Mesenchymal stem cell (in vitro differentiated cells and primary cell): ENCODE measurements around the gene BTBD2.

Source experiments
- DNase-seq: peaks from one replicate; pipeline ENCODE4 v3.0.0-alpha.2; 2013
- H2AFZ ChIP-seq: one replicate; pipeline ENCODE4 v1.6.1; 2013; ENCODE audit warnings: low read depth, mild to moderate bottlenecking, control low read depth, inconsistent platforms, low read length, moderate library complexity
- H2AK5ac ChIP-seq: 2 replicates; pipeline ENCODE4 v1.6.1; 2013; ENCODE audit warnings: low read length, moderate library complexity, mild to moderate bottlenecking, inconsistent platforms; ENCODE audit not compliant: severe bottlenecking
- H2BK120ac ChIP-seq: one replicate; pipeline ENCODE4 v1.6.1; 2013; ENCODE audit warnings: low read depth, mild to moderate bottlenecking, inconsistent platforms, low read length, moderate library complexity
- H2BK12ac ChIP-seq, 2 experiments: one replicate each; pipeline ENCODE4 v1.6.1; 2013; ENCODE audit warnings: inconsistent platforms in 2 of 2, low read length in 2 of 2, mild to moderate bottlenecking in 2 of 2, moderate library complexity in 2 of 2, control low read depth in 1 of 2
- H2BK15ac ChIP-seq: one replicate; pipeline ENCODE4 v1.6.1; 2013; ENCODE audit warnings: mild to moderate bottlenecking, low read depth, inconsistent platforms; ENCODE audit not compliant: poor library complexity, severe bottlenecking
- H2BK5ac ChIP-seq: 2 replicates; pipeline ENCODE4 v1.6.1; 2013; ENCODE audit warnings: low read depth, mild to moderate bottlenecking, low read length, control low read depth, inconsistent platforms; ENCODE audit not compliant: poor library complexity, severe bottlenecking
- H3K14ac ChIP-seq, 2 experiments: one replicate each; pipeline ENCODE4 v1.6.1; 2013; ENCODE audit warnings: inconsistent platforms in 2 of 2, low read length in 2 of 2, control low read depth in 1 of 2, mild to moderate bottlenecking in 1 of 2, moderate library complexity in 1 of 2
- H3K18ac ChIP-seq, 2 experiments: one replicate each; pipeline ENCODE4 v1.6.1; 2013; ENCODE audit warnings: inconsistent platforms in 2 of 2, low read length in 2 of 2, control low read depth in 1 of 2, low read depth in 1 of 2, mild to moderate bottlenecking in 1 of 2
- H3K23ac ChIP-seq, 2 experiments: one replicate each; pipeline ENCODE4 v1.6.1; 2013; ENCODE audit warnings: inconsistent platforms in 2 of 2, low read length in 2 of 2, mild to moderate bottlenecking in 2 of 2, moderate library complexity in 2 of 2, control low read depth in 1 of 2
- H3K27ac ChIP-seq: 2 replicates; pipeline ENCODE4 v1.5.1; 2013; ENCODE audit warnings: mild to moderate bottlenecking, moderate library complexity, low read length, control low read depth, inconsistent platforms; ENCODE audit not compliant: poor library complexity, severe bottlenecking
- H3K27me3 ChIP-seq, 2 experiments: 2 replicates each; pipeline versions ENCODE4 v1.6.1 to v1.7.0; 2013; ENCODE audit warnings: low read length in 2 of 2, mild to moderate bottlenecking in 2 of 2, moderate library complexity in 2 of 2, control low read depth in 1 of 2, inconsistent platforms in 1 of 2; ENCODE audit not compliant: control insufficient read depth in 1 of 2, insufficient read depth in 1 of 2
- H3K36me3 ChIP-seq, 2 experiments: 2 replicates each; pipeline versions ENCODE4 v1.6.1 to v1.7.0; 2013; ENCODE audit warnings: low read length in 2 of 2, control low read depth in 1 of 2, inconsistent platforms in 1 of 2, low read depth in 1 of 2, mild to moderate bottlenecking in 1 of 2; ENCODE audit not compliant: insufficient read depth in 2 of 2, control insufficient read depth in 1 of 2
- H3K4ac ChIP-seq, 2 experiments: one replicate each; pipeline ENCODE4 v1.6.1; 2013; ENCODE audit warnings: inconsistent platforms in 2 of 2, low read length in 2 of 2, mild to moderate bottlenecking in 2 of 2, moderate library complexity in 2 of 2, control low read depth in 1 of 2, low read depth in 1 of 2
- H3K4me1 ChIP-seq: 2 replicates; pipeline ENCODE4 v1.6.1; 2013; ENCODE audit warnings: low read depth, low read length, control low read depth; ENCODE audit not compliant: control insufficient read depth, insufficient read depth
- H3K4me2 ChIP-seq: 2 replicates; pipeline ENCODE4 v1.6.1; 2013; ENCODE audit warnings: low read length, mild to moderate bottlenecking, inconsistent platforms; ENCODE audit not compliant: poor library complexity, severe bottlenecking
- H3K4me3 ChIP-seq, 2 experiments: 2 replicates each; pipeline versions ENCODE4 v1.5.1 to v1.7.0; 2013; ENCODE audit warnings: low read length in 2 of 2, mild to moderate bottlenecking in 2 of 2, control low read depth in 1 of 2, low read depth in 1 of 2; ENCODE audit not compliant: insufficient read depth in 1 of 2
- H3K79me1 ChIP-seq: replicated peaks from 2 replicates; pipeline ENCODE4 v1.6.1; 2013; ENCODE audit warnings: mild to moderate bottlenecking, control low read depth, low read length, inconsistent platforms; ENCODE audit not compliant: poor library complexity, severe bottlenecking
- H3K9ac ChIP-seq: 2 replicates; pipeline ENCODE4 v1.7.0; 2013; ENCODE audit warnings: mild to moderate bottlenecking, low read length, moderate library complexity
- H3K9me3 ChIP-seq: 2 replicates; pipeline ENCODE4 v1.7.0; 2013; ENCODE audit warnings: mild to moderate bottlenecking, low read length; ENCODE audit not compliant: control insufficient read depth
- H4K8ac ChIP-seq: one replicate; pipeline ENCODE4 v1.6.1; 2013; ENCODE audit warnings: inconsistent platforms, mild to moderate bottlenecking, low read length, moderate library complexity
- H4K91ac ChIP-seq: one replicate; pipeline ENCODE4 v1.6.1; 2013; ENCODE audit warnings: mild to moderate bottlenecking, low read length, inconsistent platforms
- WGBS: methylation state at CpG from one replicate; pipeline ENCODE4 v1.1.7; 2013; ENCODE audit warnings: mixed read lengths; 5-methylcytosine and 5-hydroxymethylcytosine counted together

Gene BTBD2

GRCh38 chr19:1957562-1958248 lies 57.8 kb downstream of the BTBD2 start:
- Histone ChIP-seq H3K9ac (no peak overlapping the region), H3K4me3 (no peak overlapping the region), H2AFZ (no peak overlapping the region), H3K4me1 (peaks cover 55% of the 10 kb centered on the region), H4K8ac (no peak overlapping the region), H2BK5ac (no peak overlapping the region), H2BK120ac (no peak overlapping the region), H2AK5ac (no peak overlapping the region), H4K91ac (no peak overlapping the region), H3K27ac (no peak overlapping the region), H3K36me3 (peaks cover 2 to 68% of the 10 kb centered on the region in 2 experiments), H3K4me2 (no peak overlapping the region), H3K23ac (no peak overlapping the region), H2BK12ac (no peak overlapping the region), H3K27me3 (no peaks in the 10 kb centered on the region), H3K14ac (no peak overlapping the region), H3K79me1 (peaks cover 17% of the 10 kb centered on the region), H3K4ac (no peak overlapping the region), H2BK15ac (no peak overlapping the region), H3K9me3 (no peaks in the 10 kb centered on the region), H3K18ac (no peak overlapping the region)
- DNase-seq = no peak
- 98% methylated on average over 34 of the region's 40 CpGs for WGBS

GRCh38 chr19:1956868-1957492 lies 58.5 kb downstream of the BTBD2 start:
- Histone ChIP-seq H3K79me1 (peaks cover 13% of the 10 kb centered on the region), H2BK12ac (no peak overlapping the region), H3K9me3 (no peaks in the 10 kb centered on the region), H2BK120ac (no peak overlapping the region), H3K4me1 (peaks cover 48% of the 10 kb centered on the region), H2AFZ (no peak overlapping the region), H2BK5ac (no peak overlapping the region), H3K18ac (no peak overlapping the region), H3K4ac (no peak overlapping the region), H3K4me2 (no peak overlapping the region), H3K36me3 (peaks cover 0 to 70% of the 10 kb centered on the region in 2 experiments), H3K9ac (no peak overlapping the region), H3K4me3 (no peak overlapping the region), H2BK15ac (no peak overlapping the region), H3K14ac (no peak overlapping the region), H3K23ac (no peak overlapping the region), H3K27ac (no peak overlapping the region), H2AK5ac (no peak overlapping the region), H4K91ac (no peak overlapping the region), H3K27me3 (no peaks in the 10 kb centered on the region), H4K8ac (no peak overlapping the region)
- WGBS = 92% methylated on average over 23 of the region's 28 CpGs
- no peak for DNase-seq

GRCh38 chr19:1956122-1956494 lies 59.4 kb downstream of the BTBD2 start:
- Histone ChIP-seq H4K91ac (no peak overlapping the region), H3K36me3 (peaks cover 0 to 71% of the 10 kb centered on the region in 2 experiments), H3K18ac (no peak overlapping the region), H2BK120ac (no peak overlapping the region), H2BK5ac (no peak overlapping the region), H3K79me1 (peaks cover 13% of the 10 kb centered on the region), H3K4ac (no peak overlapping the region), H3K4me3 (no peak overlapping the region), H2BK12ac (no peak overlapping the region), H3K9ac (no peak overlapping the region), H4K8ac (no peak overlapping the region), H3K27ac (no peak overlapping the region), H3K4me2 (no peak overlapping the region), H3K27me3 (no peaks in the 10 kb centered on the region), H3K4me1 (peaks cover 40% of the 10 kb centered on the region), H2AFZ (no peak overlapping the region), H3K9me3 (no peaks in the 10 kb centered on the region), H3K14ac (no peak overlapping the region), H3K23ac (no peak overlapping the region), H2AK5ac (no peak overlapping the region), H2BK15ac (no peak overlapping the region)
- WGBS = 95% methylated on average over 12 of the region's 12 CpGs
- no peak for DNase-seq

GRCh38 chr19:1955171-1956121 lies 60.1 kb downstream of the BTBD2 start:
- Histone ChIP-seq H2AK5ac (no peak overlapping the region), H3K23ac (no peak overlapping the region), H3K9me3 (no peaks in the 10 kb centered on the region), H2AFZ (no peak overlapping the region), H3K4me3 (no peak overlapping the region), H4K91ac (no peak overlapping the region), H3K18ac (no peak overlapping the region), H3K27ac (no peak overlapping the region), H2BK12ac (no peak overlapping the region), H3K79me1 (peaks cover 10% of the 10 kb centered on the region), H2BK120ac (no peak overlapping the region), H3K36me3 (peaks cover 0 to 72% of the 10 kb centered on the region in 2 experiments), H2BK5ac (no peak overlapping the region), H3K4ac (no peak overlapping the region), H3K27me3 (no peaks in the 10 kb centered on the region), H3K9ac (no peak overlapping the region), H4K8ac (no peak overlapping the region), H3K4me1 (peaks cover 34% of the 10 kb centered on the region), H3K4me2 (no peak overlapping the region), H3K14ac (no peak overlapping the region), H2BK15ac (no peak overlapping the region)
- no peak for DNase-seq
- WGBS = 85% methylated on average over 47 of the region's 51 CpGs
